GM23338 (cell line): ENCODE data around the gene CCDC27. TPM values are rescaled to one million over a fixed set of nuclear protein-coding genes. Genes with fewer than 3 reads are reported as not detected.

Experiments
- ATAC-seq: fragments of 200-7000 bp; cut with Tn5 transposase; 3 replicates; pipeline ENCODE4 v1.9.1; 2020
- DNase-seq: peaks from one replicate; pipeline ENCODE4 v3.0.0-alpha.2; 2015; ENCODE audit warnings: low spot score
- H2AFZ ChIP-seq: fragments of 200-600 bp; sonication (generic); 2 replicates; pipeline ENCODE4 v1.8.0; 2016; ENCODE audit warnings: antibody characterized with exemption, mild to moderate bottlenecking, moderate library complexity
- H3F3A ChIP-seq: fragments of 200-600 bp; sonication (generic); replicated peaks from 2 replicates; pipeline ENCODE4 v1.8.0; 2017; ENCODE audit warnings: antibody characterized with exemption, mixed run types, low read depth
- H3K27ac ChIP-seq: fragments of 200-600 bp; sonication (generic); 2 replicates; pipeline ENCODE4 v1.6.1; 2016; ENCODE audit warnings: low read depth
- H3K27me3 ChIP-seq: fragments of 200-600 bp; sonication (generic); 2 replicates; pipeline ENCODE4 v1.8.0; 2016; ENCODE audit warnings: mild to moderate bottlenecking, mixed run types, moderate library complexity; ENCODE audit not compliant: insufficient read depth
- H3K36me3 ChIP-seq: fragments of 200-600 bp; sonication (generic); 2 replicates; pipeline ENCODE4 v1.8.0; 2016; ENCODE audit warnings: mild to moderate bottlenecking; ENCODE audit not compliant: insufficient read depth
- H3K4me1 ChIP-seq: fragments of 200-600 bp; sonication (generic); 2 replicates; pipeline ENCODE4 v1.8.0; 2016; ENCODE audit warnings: mild to moderate bottlenecking, moderate library complexity; ENCODE audit not compliant: insufficient read depth
- H3K4me2 ChIP-seq: fragments of 200-600 bp; sonication (generic); 2 replicates; pipeline ENCODE4 v1.7.1; 2017; ENCODE audit warnings: mixed run types
- H3K4me3 ChIP-seq: fragments of 200-600 bp; sonication (generic); 2 replicates; pipeline ENCODE4 v1.6.1; 2016; ENCODE audit warnings: mixed run types
- H3K79me2 ChIP-seq: fragments of 200-600 bp; sonication (generic); replicated peaks from 2 replicates; pipeline ENCODE4 v1.8.0; 2017; ENCODE audit warnings: mild to moderate bottlenecking; ENCODE audit not compliant: insufficient read depth
- H3K9me2 ChIP-seq: fragments of 200-600 bp; sonication (generic); 2 replicates; pipeline ENCODE4 v1.8.0; 2017; ENCODE audit not compliant: insufficient read depth
- H4K20me1 ChIP-seq: fragments of 200-600 bp; sonication (generic); replicated peaks from 2 replicates; pipeline ENCODE4 v1.8.0; 2017; ENCODE audit warnings: mild to moderate bottlenecking; ENCODE audit not compliant: insufficient read depth
- H3K27ac Mint-ChIP-seq: 2 replicates; pipeline ENCODE4 v1.8.0; 2020; ENCODE audit warnings: inconsistent platforms, mild to moderate bottlenecking, moderate library complexity, mixed read lengths
- H3K27me3 Mint-ChIP-seq: 3 replicates; pipeline ENCODE4 v1.8.0; 2022; ENCODE audit warnings: low read depth, mild to moderate bottlenecking, moderate library complexity, mixed read lengths, inconsistent platforms; ENCODE audit not compliant: insufficient read depth, poor library complexity
- H3K36me3 Mint-ChIP-seq: 3 replicates; pipeline ENCODE4 v1.8.0; 2021; ENCODE audit warnings: low read depth, mild to moderate bottlenecking, inconsistent platforms, moderate library complexity, mixed read lengths
- H3K4me1 Mint-ChIP-seq: 3 replicates; pipeline ENCODE4 v1.8.0; 2020; ENCODE audit warnings: mild to moderate bottlenecking, inconsistent platforms, mixed read lengths
- H3K4me3 Mint-ChIP-seq: 3 replicates; pipeline ENCODE4 v1.8.0; 2021; ENCODE audit warnings: moderate library complexity, mild to moderate bottlenecking, inconsistent platforms, mixed read lengths
- H3K9me3 Mint-ChIP-seq: 3 replicates; pipeline ENCODE4 v1.8.0; 2020; ENCODE audit warnings: moderate library complexity, mild to moderate bottlenecking, inconsistent platforms, mixed read lengths
- CTCF ChIP-seq, 2 experiments: fragments of 200-600 bp in 1 of 2; sonication (generic) in 1 of 2; conservative IDR thresholded peaks; 2 replicates each; pipeline versions ENCODE4 v1.5.1 to v1.6.1; 2016 to 2017; ENCODE audit warnings: antibody characterized with exemption in 2 of 2, low read depth in 2 of 2, mild to moderate bottlenecking in 2 of 2, moderate library complexity in 1 of 2
- EZH2 ChIP-seq: fragments of 200-600 bp; sonication (generic); IDR thresholded peaks from one replicate; pipeline ENCODE4 v1.8.0; 2017; ENCODE audit warnings: antibody characterized with exemption, mild to moderate bottlenecking, low read depth; ENCODE audit not compliant: unreplicated experiment
- JUNB ChIP-seq: IDR thresholded peaks from one replicate; pipeline ENCODE4 v1.6.1; 2016; ENCODE audit warnings: antibody characterized with exemption; ENCODE audit not compliant: unreplicated experiment
- NANOG ChIP-seq: IDR thresholded peaks from 2 replicates; pipeline ENCODE4 v1.6.1; 2016; ENCODE audit warnings: antibody characterized with exemption, borderline replicate concordance
- polyA plus RNA-seq: library from polyadenylated mRNA; unstranded; fragments of >200 nt; fragmentation: Nextera tagmentation; extraction: Ambion mirVana; gene quantifications from 2 replicates; pipeline ENCODE4 v1.2.1, GENCODE V29; 2016
- total RNA-seq: library from RNA; depleted of rRNA; stranded (reverse); fragments of >200 nt; shearing (Covaris generic); gene quantifications from 2 replicates; pipeline ENCODE4 v1.2.3, GENCODE V29; 2014
- TF ChIP-seq, protein P1 (sequence below): fragments of 250-450 bp; sonication (Bioruptor Pico); IDR thresholded peaks from 2 replicates; pipeline ENCODE4 v1.5.0; 2020; ENCODE audit warnings: mild to moderate bottlenecking, moderate library complexity

Gene CCDC27
- total and polyA plus RNA-seq, 2 experiments from 2014 or later, result 0.18 to 0.45 TPM

DNA sequence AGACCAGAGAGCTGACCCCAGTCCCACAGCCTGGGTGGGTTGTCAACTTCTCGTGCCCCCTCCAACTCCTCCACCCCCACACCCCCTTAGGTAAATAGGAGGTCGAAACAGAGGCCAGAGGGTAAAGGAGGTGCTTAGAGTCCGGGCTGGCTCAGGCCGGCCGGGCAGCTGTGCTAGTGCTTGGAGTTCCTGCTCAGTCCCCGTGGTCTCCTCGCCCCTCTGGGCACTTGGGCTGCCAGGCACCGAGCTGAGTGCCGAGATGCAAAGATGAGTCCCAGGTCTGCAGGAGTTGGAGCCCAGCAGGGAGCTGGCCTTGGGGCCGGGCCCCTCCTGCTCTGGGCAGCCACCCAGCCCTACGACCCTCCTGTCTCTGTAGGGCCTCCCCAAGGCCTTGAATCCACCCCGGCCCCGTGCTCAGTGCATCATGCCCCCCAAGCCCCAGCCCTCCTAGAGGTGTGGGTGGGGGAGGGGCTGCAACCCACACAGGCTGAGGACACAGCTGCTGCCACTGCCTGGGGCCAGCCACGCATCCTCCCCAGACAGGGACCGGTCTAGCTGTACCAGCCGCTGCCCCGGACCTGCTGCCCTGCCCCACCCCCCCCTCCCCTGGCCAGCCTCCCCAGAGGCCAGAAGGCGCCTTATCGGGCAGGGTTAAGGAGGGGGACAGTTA is 22.2 kb downstream of the CCDC27 start:
- H3K4me2 ChIP-seq, result no peak overlapping the region
- peaks cover 17% of the 10 kb centered on the region for H3K27me3 Mint-ChIP-seq
- no peak overlapping the region for H3K4me3 ChIP-seq
- H3K27me3 ChIP-seq, result no peaks in the 10 kb centered on the region
- TF ChIP-seq EZH2 (no peak), JUNB (no peak), CTCF (conservative IDR thresholded peaks at IDR 0.05; ENCODE audit: low read depth in 2 of 2) (no peak), NANOG (no peak)
- TF ChIP-seq, protein P1, sequence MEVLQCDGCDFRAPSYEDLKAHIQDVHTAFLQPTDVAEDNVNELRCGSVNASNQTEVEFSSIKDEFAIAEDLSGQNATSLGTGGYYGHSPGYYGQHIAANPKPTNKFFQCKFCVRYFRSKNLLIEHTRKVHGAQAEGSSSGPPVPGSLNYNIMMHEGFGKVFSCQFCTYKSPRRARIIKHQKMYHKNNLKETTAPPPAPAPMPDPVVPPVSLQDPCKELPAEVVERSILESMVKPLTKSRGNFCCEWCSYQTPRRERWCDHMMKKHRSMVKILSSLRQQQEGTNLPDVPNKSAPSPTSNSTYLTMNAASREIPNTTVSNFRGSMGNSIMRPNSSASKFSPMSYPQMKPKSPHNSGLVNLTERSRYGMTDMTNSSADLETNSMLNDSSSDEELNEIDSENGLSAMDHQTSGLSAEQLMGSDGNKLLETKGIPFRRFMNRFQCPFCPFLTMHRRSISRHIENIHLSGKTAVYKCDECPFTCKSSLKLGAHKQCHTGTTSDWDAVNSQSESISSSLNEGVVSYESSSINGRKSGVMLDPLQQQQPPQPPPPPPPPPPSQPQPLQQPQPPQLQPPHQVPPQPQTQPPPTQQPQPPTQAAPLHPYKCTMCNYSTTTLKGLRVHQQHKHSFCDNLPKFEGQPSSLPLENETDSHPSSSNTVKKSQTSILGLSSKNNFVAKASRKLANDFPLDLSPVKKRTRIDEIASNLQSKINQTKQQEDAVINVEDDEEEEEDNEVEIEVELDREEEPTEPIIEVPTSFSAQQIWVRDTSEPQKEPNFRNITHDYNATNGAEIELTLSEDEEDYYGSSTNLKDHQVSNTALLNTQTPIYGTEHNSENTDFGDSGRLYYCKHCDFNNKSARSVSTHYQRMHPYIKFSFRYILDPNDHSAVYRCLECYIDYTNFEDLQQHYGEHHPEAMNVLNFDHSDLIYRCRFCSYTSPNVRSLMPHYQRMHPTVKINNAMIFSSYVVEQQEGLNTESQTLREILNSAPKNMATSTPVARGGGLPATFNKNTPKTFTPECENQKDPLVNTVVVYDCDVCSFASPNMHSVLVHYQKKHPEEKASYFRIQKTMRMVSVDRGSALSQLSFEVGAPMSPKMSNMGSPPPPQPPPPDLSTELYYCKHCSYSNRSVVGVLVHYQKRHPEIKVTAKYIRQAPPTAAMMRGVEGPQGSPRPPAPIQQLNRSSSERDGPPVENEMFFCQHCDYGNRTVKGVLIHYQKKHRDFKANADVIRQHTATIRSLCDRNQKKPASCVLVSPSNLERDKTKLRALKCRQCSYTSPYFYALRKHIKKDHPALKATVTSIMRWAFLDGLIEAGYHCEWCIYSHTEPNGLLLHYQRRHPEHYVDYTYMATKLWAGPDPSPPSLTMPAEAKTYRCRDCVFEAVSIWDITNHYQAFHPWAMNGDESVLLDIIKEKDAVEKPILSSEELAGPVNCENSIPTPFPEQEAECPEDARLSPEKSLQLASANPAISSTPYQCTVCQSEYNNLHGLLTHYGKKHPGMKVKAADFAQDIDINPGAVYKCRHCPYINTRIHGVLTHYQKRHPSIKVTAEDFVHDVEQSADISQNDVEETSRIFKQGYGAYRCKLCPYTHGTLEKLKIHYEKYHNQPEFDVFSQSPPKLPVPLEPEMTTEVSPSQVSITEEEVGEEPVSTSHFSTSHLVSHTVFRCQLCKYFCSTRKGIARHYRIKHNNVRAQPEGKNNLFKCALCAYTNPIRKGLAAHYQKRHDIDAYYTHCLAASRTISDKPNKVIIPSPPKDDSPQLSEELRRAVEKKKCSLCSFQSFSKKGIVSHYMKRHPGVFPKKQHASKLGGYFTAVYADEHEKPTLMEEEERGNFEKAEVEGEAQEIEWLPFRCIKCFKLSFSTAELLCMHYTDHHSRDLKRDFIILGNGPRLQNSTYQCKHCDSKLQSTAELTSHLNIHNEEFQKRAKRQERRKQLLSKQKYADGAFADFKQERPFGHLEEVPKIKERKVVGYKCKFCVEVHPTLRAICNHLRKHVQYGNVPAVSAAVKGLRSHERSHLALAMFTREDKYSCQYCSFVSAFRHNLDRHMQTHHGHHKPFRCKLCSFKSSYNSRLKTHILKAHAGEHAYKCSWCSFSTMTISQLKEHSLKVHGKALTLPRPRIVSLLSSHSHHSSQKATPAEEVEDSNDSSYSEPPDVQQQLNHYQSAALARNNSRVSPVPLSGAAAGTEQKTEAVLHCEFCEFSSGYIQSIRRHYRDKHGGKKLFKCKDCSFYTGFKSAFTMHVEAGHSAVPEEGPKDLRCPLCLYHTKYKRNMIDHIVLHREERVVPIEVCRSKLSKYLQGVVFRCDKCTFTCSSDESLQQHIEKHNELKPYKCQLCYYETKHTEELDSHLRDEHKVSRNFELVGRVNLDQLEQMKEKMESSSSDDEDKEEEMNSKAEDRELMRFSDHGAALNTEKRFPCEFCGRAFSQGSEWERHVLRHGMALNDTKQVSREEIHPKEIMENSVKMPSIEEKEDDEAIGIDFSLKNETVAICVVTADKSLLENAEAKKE (CRISPR knock-in tag), result no peak
- no peak overlapping the region for H2AFZ ChIP-seq
- no peak for DNase-seq
- no peak overlapping the region for H3K27ac Mint-ChIP-seq
- H3K27ac ChIP-seq, result no peak overlapping the region
- no peaks in the 10 kb centered on the region; the same call in 1 of the 2 replicates for H4K20me1 ChIP-seq
- peaks cover 19% of the 10 kb centered on the region for H3K4me1 Mint-ChIP-seq
- no peak for ATAC-seq
- no peaks in the 10 kb centered on the region for H3K9me3 Mint-ChIP-seq
- H3F3A ChIP-seq, result peaks cover 6% of the 10 kb centered on the region; the same call in 1 of the 2 replicates
- H3K36me3 Mint-ChIP-seq, result peaks cover 4% of the 10 kb centered on the region
- peaks cover 13% of the 10 kb centered on the region; the same call in 1 of the 2 replicates for H3K4me1 ChIP-seq
- no peak overlapping the region for H3K4me3 Mint-ChIP-seq
- no peaks in the 10 kb centered on the region for H3K79me2 ChIP-seq
- H3K36me3 ChIP-seq, result no peaks in the 10 kb centered on the region
- no peaks in the 10 kb centered on the region for H3K9me2 ChIP-seq
